MM.1S (cell line): Measurements from ENCODE around the gene DZANK1.

Experiments used
- CTCF ChIP-seq: fragments of 300-600 bp; sonication (generic); IDR thresholded peaks from 2 replicates; pipeline ENCODE4 v1.5.1; 2016; ENCODE audit warnings: antibody characterized with exemption, low read length, mixed read lengths
- EZH2 ChIP-seq: fragments of 300-600 bp; sonication (generic); optimal IDR thresholded peaks from 2 replicates; pipeline ENCODE3; 2017; ENCODE audit warnings: low read depth, mild to moderate bottlenecking, antibody characterized with exemption, low read length, mixed read lengths
- EZH2phosphoT487 ChIP-seq: fragments of 300-600 bp; sonication (generic); IDR thresholded peaks from 2 replicates; pipeline ENCODE4 v1.6.1; 2018; ENCODE audit warnings: antibody characterized with exemption, low read length

- TF ChIP-seq CTCF (no peak), EZH2 (no peak), EZH2phosphoT487 (no peak)
Observed at GRCh38 chr20:18427214-18427613, 39.6 kb downstream of the DZANK1 start.
